Fibroblast of lung (primary cell): Measurements from ENCODE around the gene COMMD8.

Source experiments
- EZH2 ChIP-seq: IDR thresholded peaks from 2 replicates; pipeline ENCODE4 v1.5.1; 2012; ENCODE audit warnings: low read length, control low read depth, mild to moderate bottlenecking; ENCODE audit errors: missing control alignments
- TF ChIP-seq, protein P1 (sequence below), 2 donors: IDR thresholded peaks in 1 of 2; conservative IDR thresholded peaks in 1 of 2; 1 replicate in 1 of 2; 2 replicates in 1 of 2; pipeline ENCODE4 v1.5.1; 2011 to 2012; ENCODE audit warnings: low read length in 2 of 2, control low read depth in 1 of 2, inconsistent platforms in 1 of 2, low read depth in 1 of 2, mild to moderate bottlenecking in 1 of 2

DNA sequence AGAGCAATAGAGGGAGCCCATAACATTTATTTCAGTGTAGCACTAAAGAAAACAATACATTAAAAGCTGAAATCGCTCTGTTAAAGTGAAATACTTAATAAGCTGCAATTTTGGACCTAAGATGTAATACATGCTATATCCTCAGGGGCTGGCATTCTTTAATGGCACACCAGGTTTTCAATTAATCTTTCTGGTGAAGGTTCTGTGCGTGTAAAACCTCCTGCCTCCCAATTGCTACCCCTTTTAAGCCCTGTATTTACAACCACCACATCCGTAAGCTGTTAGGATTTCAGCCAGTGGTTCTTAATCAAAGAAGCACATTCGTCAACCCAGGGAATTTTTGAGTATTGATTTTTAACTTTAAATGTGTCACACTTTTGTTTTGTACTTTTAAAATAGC lies 7.6 kb upstream of the COMMD8 start:
- TF ChIP-seq, protein P1, sequence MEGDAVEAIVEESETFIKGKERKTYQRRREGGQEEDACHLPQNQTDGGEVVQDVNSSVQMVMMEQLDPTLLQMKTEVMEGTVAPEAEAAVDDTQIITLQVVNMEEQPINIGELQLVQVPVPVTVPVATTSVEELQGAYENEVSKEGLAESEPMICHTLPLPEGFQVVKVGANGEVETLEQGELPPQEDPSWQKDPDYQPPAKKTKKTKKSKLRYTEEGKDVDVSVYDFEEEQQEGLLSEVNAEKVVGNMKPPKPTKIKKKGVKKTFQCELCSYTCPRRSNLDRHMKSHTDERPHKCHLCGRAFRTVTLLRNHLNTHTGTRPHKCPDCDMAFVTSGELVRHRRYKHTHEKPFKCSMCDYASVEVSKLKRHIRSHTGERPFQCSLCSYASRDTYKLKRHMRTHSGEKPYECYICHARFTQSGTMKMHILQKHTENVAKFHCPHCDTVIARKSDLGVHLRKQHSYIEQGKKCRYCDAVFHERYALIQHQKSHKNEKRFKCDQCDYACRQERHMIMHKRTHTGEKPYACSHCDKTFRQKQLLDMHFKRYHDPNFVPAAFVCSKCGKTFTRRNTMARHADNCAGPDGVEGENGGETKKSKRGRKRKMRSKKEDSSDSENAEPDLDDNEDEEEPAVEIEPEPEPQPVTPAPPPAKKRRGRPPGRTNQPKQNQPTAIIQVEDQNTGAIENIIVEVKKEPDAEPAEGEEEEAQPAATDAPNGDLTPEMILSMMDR (conservative IDR thresholded peaks at IDR 0.05 in 1 of 2, IDR thresholded peaks at IDR 0.05 in 1 of 2; ENCODE audit: low read depth in 1 of 2, low read length in 2 of 2) = no peak
- no peak for TF ChIP-seq EZH2
